K562 (cell line): Measurements from ENCODE around the gene CDC14B. TPM values are rescaled to one million over a fixed set of nuclear protein-coding genes. Genes with fewer than 3 reads are reported as not detected.
"Not testable (repeated sequence)": the region's sequence is repeated elsewhere in the genome, so short reads cannot be mapped to it uniquely, and the experiment has no call there.

ENCODE experiments used
- ARNT ChIP-seq, 2 experiments: fragments of 450-650 bp; IDR thresholded peaks; 2 replicates each; pipeline ENCODE4 v1.6.1; 2016; ENCODE audit warnings: mild to moderate bottlenecking in 1 of 2
- CEBPB ChIP-seq: fragments of 450-650 bp; IDR thresholded peaks from 2 replicates; pipeline ENCODE4 v1.6.1; 2016; ENCODE audit warnings: missing genetic modification characterization, missing compliant biosample characterization
- MAFG ChIP-seq: fragments of 450-650 bp; conservative IDR thresholded peaks from 2 replicates; pipeline ENCODE4 v1.6.1; 2016; ENCODE audit warnings: missing genetic modification characterization, missing compliant biosample characterization
- NFE2 ChIP-seq: IDR thresholded peaks from 2 replicates; pipeline ENCODE4 v1.6.1; 2014; ENCODE audit warnings: antibody characterized with exemption, low read depth
- RAD21 ChIP-seq, 2 experiments: fragments of 250-450 bp in 1 of 2; fragments of 450-650 bp in 1 of 2; sonication (Bioruptor Pico) in 1 of 2; formaldehyde crosslinking in 1 of 2; IDR thresholded peaks in 1 of 2; conservative IDR thresholded peaks in 1 of 2; 2 replicates each; pipeline versions ENCODE4 v1.4.0 to v1.8.0; 2020 to 2022; ENCODE audit warnings: mild to moderate bottlenecking in 2 of 2, moderate library complexity in 1 of 2
- RCOR1 ChIP-seq, 2 experiments: IDR thresholded peaks; 2 replicates each; pipeline ENCODE4 v1.6.1; 2012; ENCODE audit warnings: low read depth in 2 of 2, low read length in 2 of 2, borderline replicate concordance in 1 of 2, improper control_type of control experiment in 1 of 2
- REST ChIP-seq, 2 experiments: fragments of 450-650 bp; formaldehyde crosslinking in 1 of 2; IDR thresholded peaks; 2 replicates each; pipeline versions ENCODE4 v1.4.0 to v1.6.1; 2014 to 2020; ENCODE audit warnings: mild to moderate bottlenecking in 2 of 2, borderline replicate concordance in 1 of 2, low read depth in 1 of 2
- polyA plus RNA-seq, 8 experiments: library from polyadenylated mRNA; depleted of rRNA in 4 of 8; stranded (reverse) in 5 of 8; unstranded in 3 of 8; fragments of >200 nt; fragmentation: Nextera tagmentation in 2 of 8; fragmentation: Illumina TruSeq in 1 of 8; extraction: Ambion mirVana in 2 of 8; extraction: Trizol in 1 of 8; gene quantifications; 2 replicates each; pipeline versions ENCODE4 v1.2.1 to v1.2.3, GENCODE V29; 2011 to 2014; ENCODE audit warnings: inconsistent platforms in 1 of 8, missing spikeins in 1 of 8
- total RNA-seq, 7 experiments: library from RNA; depleted of rRNA in 6 of 7; stranded (reverse); fragments of >200 nt in 6 of 7; fragmentation: Illumina TruSeq in 2 of 7; extraction: Trizol in 2 of 7; gene quantifications; 2 replicates each; pipeline versions ENCODE4 v1.2.1 to v1.2.3, GENCODE V29; 2011 to 2021; ENCODE audit warnings: low replicate concordance in 1 of 7
- TF ChIP-seq, protein P1 (sequence below), 3 experiments: IDR thresholded peaks in 2 of 3; conservative IDR thresholded peaks in 1 of 3; 2 replicates each; pipeline ENCODE4 v1.5.1; 2011 to 2012; ENCODE audit warnings: low read length in 3 of 3, mild to moderate bottlenecking in 3 of 3, control low read depth in 2 of 3, improper control_type of control experiment in 1 of 3, inconsistent platforms in 1 of 3, low read depth in 1 of 3, mixed read lengths in 1 of 3, moderate library complexity in 1 of 3; ENCODE audit not compliant: insufficient read depth in 2 of 3

CDC14B gene
- total and polyA plus RNA-seq, 9 of the 15 experiments (the other 6 are each of a cell fraction or from before 2014, with no cell fraction given): 1.4 to 6.0 (median 3.8) TPM

DNA sequence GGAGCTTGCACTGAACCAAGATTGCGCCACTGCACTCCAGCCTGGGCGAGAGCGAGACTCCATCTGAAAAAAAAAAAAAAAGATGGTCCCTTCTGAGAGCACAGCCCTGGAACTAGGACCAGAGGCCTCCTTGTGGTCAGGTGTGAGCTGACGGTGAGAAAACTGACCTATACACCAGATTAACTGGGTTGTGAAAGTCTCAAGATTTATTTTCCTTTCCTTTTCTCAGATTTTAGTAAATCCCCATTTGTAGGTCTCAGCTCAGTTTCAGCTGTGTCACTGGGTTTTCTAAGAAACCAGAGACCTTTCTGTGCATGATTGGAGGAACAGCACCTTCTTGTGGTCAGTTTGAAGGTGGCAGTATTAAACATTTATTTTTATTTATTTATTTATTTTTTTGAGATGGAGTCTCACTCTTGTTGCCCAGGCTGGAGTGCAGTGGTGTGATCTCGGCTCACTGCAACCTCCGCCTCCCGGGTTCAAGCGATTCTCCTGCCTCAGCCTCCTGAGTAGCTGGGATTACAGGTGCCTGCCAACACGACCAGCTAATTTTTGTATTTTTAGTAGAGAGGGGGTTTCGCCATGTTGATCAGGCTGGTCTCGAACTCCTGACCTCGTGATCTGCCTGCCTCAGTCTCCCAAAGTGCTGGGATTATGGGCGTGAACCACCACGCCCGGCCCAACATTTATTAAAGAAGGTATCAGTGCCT, 47.2 kb upstream of the CDC14B start (continued):
- TF ChIP-seq REST (IDR thresholded peaks at IDR 0.05; ENCODE audit: borderline replicate concordance) (peak; percentile 68), RCOR1 (IDR thresholded peaks at IDR 0.05; ENCODE audit: borderline replicate concordance in 1 of 2, low read depth in 2 of 2, low read length in 2 of 2) (0 out of 4 replicates have a peak, but pooled peaks of 1 of the 2 experiments have one; percentile 13), ARNT (IDR thresholded peaks at IDR 0.05) (0 out of 4 replicates have a peak, but pooled peaks of 1 of the 2 experiments have one; percentile 29), MAFG (tag) (0 out of 2 replicates have a peak, but pooled peaks have one; percentile 30), NFE2 (peak; percentile 64), CEBPB (tag) (peak; percentile 48), RAD21 (CRISPR knock-in tag; conservative IDR thresholded peaks at IDR 0.05 in 1 of 2, IDR thresholded peaks at IDR 0.05 in 1 of 2) (peak; percentile 64 to 86)
- TF ChIP-seq REST (CRISPR knock-in tag; IDR thresholded peaks at IDR 0.05; ENCODE audit: low read depth): not testable (repeated sequence)
- TF ChIP-seq, protein P1, sequence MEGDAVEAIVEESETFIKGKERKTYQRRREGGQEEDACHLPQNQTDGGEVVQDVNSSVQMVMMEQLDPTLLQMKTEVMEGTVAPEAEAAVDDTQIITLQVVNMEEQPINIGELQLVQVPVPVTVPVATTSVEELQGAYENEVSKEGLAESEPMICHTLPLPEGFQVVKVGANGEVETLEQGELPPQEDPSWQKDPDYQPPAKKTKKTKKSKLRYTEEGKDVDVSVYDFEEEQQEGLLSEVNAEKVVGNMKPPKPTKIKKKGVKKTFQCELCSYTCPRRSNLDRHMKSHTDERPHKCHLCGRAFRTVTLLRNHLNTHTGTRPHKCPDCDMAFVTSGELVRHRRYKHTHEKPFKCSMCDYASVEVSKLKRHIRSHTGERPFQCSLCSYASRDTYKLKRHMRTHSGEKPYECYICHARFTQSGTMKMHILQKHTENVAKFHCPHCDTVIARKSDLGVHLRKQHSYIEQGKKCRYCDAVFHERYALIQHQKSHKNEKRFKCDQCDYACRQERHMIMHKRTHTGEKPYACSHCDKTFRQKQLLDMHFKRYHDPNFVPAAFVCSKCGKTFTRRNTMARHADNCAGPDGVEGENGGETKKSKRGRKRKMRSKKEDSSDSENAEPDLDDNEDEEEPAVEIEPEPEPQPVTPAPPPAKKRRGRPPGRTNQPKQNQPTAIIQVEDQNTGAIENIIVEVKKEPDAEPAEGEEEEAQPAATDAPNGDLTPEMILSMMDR (IDR thresholded peaks at IDR 0.05 in 2 of 3, conservative IDR thresholded peaks at IDR 0.05 in 1 of 3; ENCODE audit: insufficient read depth in 2 of 3, low read depth in 1 of 3, low read length in 3 of 3): peak; percentile 65 to 82 (median 82)
